SK-N-SH treated with all-trans-retinoic acid at 6 μM for 48 hours (cell line): ENCODE results near the gene RTP4.

Source experiments
- ATAC-seq: fragments of 200-7000 bp; cut with Tn5 transposase; 3 replicates; pipeline ENCODE4 v1.9.1; 2020; ENCODE audit warnings: mild to moderate bottlenecking, moderate library complexity
- ARNTL ChIP-seq: fragments of 450-650 bp; formaldehyde crosslinking; IDR thresholded peaks from 2 replicates; pipeline ENCODE4 v1.5.0; 2020; ENCODE audit warnings: low read depth, mild to moderate bottlenecking, moderate library complexity, borderline replicate concordance
- BACH2 ChIP-seq: fragments of 250-450 bp; sonication (Bioruptor Pico); IDR thresholded peaks from 2 replicates; pipeline ENCODE4 v1.9.0; 2021; ENCODE audit warnings: mild to moderate bottlenecking, borderline replicate concordance
- CSDC2 ChIP-seq: fragments of 250-450 bp; sonication (Bioruptor Pico); IDR thresholded peaks from 2 replicates; pipeline ENCODE4 v1.5.0; 2020; ENCODE audit warnings: mild to moderate bottlenecking, moderate library complexity
- ESRRG ChIP-seq: fragments of 250-450 bp; sonication (Bioruptor Pico); IDR thresholded peaks from 2 replicates; pipeline ENCODE4 v1.6.1; 2021; ENCODE audit warnings: mild to moderate bottlenecking
- GLIS3 ChIP-seq: fragments of 250-450 bp; sonication (Bioruptor Pico); IDR thresholded peaks from 2 replicates; pipeline ENCODE4 v1.5.0; 2020; ENCODE audit warnings: mild to moderate bottlenecking, moderate library complexity
- ISL1 ChIP-seq: fragments of 250-450 bp; sonication (Bioruptor Pico); IDR thresholded peaks from 2 replicates; pipeline ENCODE4 v2.1.2; 2022; ENCODE audit warnings: mild to moderate bottlenecking, moderate library complexity
- OSR1 ChIP-seq: fragments of 250-450 bp; sonication (Bioruptor Pico); IDR thresholded peaks from 2 replicates; pipeline ENCODE4 v1.8.0; 2022; ENCODE audit warnings: moderate library complexity, mild to moderate bottlenecking, inconsistent platforms
- PPARA ChIP-seq: fragments of 250-450 bp; sonication (Bioruptor Pico); IDR thresholded peaks from 2 replicates; pipeline ENCODE4 v1.5.0; 2020; ENCODE audit warnings: mild to moderate bottlenecking, borderline replicate concordance
- RARB ChIP-seq: fragments of 250-450 bp; sonication (Bioruptor Pico); IDR thresholded peaks from 2 replicates; pipeline ENCODE4 v1.8.0; 2021; ENCODE audit warnings: mild to moderate bottlenecking, moderate library complexity
- SNAI2 ChIP-seq: fragments of 250-450 bp; sonication (Bioruptor Pico); IDR thresholded peaks from 2 replicates; pipeline ENCODE4 v1.5.0; 2020; ENCODE audit warnings: mild to moderate bottlenecking, moderate library complexity
- TCF4 ChIP-seq: fragments of 250-450 bp; sonication (Bioruptor Pico); IDR thresholded peaks from 2 replicates; pipeline ENCODE4 v1.8.0; 2021; ENCODE audit warnings: mild to moderate bottlenecking, moderate library complexity, borderline replicate concordance
- TOX ChIP-seq: fragments of 250-450 bp; sonication (Bioruptor Pico); IDR thresholded peaks from 2 replicates; pipeline ENCODE4 v1.8.0; 2021; ENCODE audit warnings: mild to moderate bottlenecking, moderate library complexity, borderline replicate concordance
- ZC3H10 ChIP-seq: fragments of 250-450 bp; sonication (Bioruptor Pico); IDR thresholded peaks from 2 replicates; pipeline ENCODE4 v1.5.1; 2021; ENCODE audit warnings: mild to moderate bottlenecking, moderate library complexity
- ZFP3 ChIP-seq: fragments of 250-450 bp; sonication (Bioruptor Pico); IDR thresholded peaks from 2 replicates; pipeline ENCODE4 v1.5.0; 2020; ENCODE audit warnings: mild to moderate bottlenecking, moderate library complexity
- ZFP30 ChIP-seq: fragments of 450-650 bp; formaldehyde crosslinking; IDR thresholded peaks from 2 replicates; pipeline ENCODE4 v1.5.0; 2022; ENCODE audit warnings: mild to moderate bottlenecking, moderate library complexity
- ZNF565 ChIP-seq: fragments of 450-650 bp; formaldehyde crosslinking; conservative IDR thresholded peaks from 2 replicates; pipeline ENCODE4 v1.5.0; 2020; ENCODE audit warnings: low read depth, mild to moderate bottlenecking, moderate library complexity
- ZNF8 ChIP-seq: fragments of 450-650 bp; formaldehyde crosslinking; IDR thresholded peaks from 2 replicates; pipeline ENCODE4 v1.5.0; 2020; ENCODE audit warnings: mild to moderate bottlenecking, moderate library complexity
- TF ChIP-seq, protein P1 (sequence below): fragments of 250-450 bp; sonication (Bioruptor Pico); IDR thresholded peaks from 2 replicates; pipeline ENCODE4 v1.8.0; 2020; ENCODE audit warnings: mild to moderate bottlenecking, moderate library complexity, borderline replicate concordance
- TF ChIP-seq, protein P2 (sequence below): fragments of 250-450 bp; sonication (Bioruptor Pico); IDR thresholded peaks from 2 replicates; pipeline ENCODE4 v1.5.0; 2020; ENCODE audit warnings: mild to moderate bottlenecking, moderate library complexity
- TF ChIP-seq, protein P3 (sequence below): fragments of 250-450 bp; sonication (Bioruptor Pico); IDR thresholded peaks from 2 replicates; pipeline ENCODE4 v1.5.1; 2021; ENCODE audit warnings: mild to moderate bottlenecking, moderate library complexity
- TF ChIP-seq, protein P4 (sequence below): fragments of 250-450 bp; sonication (Bioruptor Pico); IDR thresholded peaks from 2 replicates; pipeline ENCODE4 v1.5.1; 2020; ENCODE audit warnings: low read depth, mild to moderate bottlenecking, moderate library complexity
- TF ChIP-seq, protein P5 (sequence below): fragments of 250-450 bp; sonication (Bioruptor Pico); IDR thresholded peaks from 2 replicates; pipeline ENCODE4 v1.8.0; 2021; ENCODE audit warnings: low read depth, mild to moderate bottlenecking, moderate library complexity, borderline replicate concordance

The RTP4 gene

DNA sequence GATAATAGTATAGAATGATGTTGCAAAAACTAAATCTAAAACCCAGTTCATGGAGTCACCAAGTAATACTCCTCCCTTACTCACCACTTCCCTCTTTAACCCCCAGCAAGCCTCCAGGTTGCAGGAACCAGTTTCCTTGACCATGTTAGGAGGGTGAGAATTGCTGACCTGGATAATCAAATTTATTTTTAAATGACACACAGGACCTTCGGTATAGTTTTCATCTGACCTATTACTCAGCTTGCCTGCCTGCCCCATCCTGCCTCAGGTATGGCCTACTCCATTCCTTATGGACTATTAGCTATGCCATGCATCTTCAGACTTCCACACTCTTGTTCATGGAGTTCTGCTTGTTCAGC, 883 bp downstream of the RTP4 start:
- no peak for ATAC-seq

DNA sequence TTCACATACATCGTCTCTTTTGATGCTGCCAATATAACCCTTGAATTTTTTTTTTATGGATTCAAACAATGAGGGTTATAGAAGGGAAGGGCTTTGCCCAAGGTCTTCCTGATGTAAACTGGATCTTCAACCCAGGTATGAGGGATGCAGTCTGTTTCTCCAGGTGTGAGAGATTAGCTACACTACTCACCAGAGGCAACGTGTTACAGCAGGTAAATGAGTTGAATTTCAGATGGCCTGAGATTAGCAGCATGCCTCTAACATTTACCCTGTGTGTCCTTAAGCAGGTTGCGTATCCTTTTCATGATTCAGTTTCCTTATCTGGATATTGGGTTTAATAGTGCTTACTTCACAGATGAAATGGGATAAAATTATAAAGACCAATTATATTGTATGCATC, 1.9 kb downstream of the RTP4 start:
- no peak for ATAC-seq
- no peak for TF ChIP-seq GLIS3
- TF ChIP-seq, all 23 proteins: peak for 0

More for the DNA sequence above, 883 bp downstream of the RTP4 start:
- TF ChIP-seq SNAI2 (CRISPR knock-in tag) = no peak
- TF ChIP-seq RARB (CRISPR knock-in tag) = no peak
- no peak for TF ChIP-seq TCF4

DNA sequence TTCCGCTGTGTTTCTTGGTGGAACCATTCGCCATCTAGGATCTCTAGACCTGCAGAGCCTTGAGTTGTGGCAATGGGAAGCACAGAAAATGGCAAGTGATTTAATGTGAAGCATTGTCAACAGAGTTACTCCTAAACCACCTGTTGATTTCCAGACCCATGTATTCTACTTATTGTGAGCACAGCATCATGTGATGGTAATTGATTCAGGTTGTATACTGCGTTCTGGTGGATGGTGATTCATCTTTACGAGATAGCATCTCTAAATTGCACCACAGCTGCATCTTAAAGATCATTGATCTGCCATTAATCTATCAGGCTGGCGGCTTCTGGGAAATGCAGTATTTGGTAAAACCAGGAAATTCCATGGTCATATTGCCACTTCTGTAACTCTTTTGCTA, 7.4 kb downstream of the RTP4 start:
- TF ChIP-seq, protein P1, sequence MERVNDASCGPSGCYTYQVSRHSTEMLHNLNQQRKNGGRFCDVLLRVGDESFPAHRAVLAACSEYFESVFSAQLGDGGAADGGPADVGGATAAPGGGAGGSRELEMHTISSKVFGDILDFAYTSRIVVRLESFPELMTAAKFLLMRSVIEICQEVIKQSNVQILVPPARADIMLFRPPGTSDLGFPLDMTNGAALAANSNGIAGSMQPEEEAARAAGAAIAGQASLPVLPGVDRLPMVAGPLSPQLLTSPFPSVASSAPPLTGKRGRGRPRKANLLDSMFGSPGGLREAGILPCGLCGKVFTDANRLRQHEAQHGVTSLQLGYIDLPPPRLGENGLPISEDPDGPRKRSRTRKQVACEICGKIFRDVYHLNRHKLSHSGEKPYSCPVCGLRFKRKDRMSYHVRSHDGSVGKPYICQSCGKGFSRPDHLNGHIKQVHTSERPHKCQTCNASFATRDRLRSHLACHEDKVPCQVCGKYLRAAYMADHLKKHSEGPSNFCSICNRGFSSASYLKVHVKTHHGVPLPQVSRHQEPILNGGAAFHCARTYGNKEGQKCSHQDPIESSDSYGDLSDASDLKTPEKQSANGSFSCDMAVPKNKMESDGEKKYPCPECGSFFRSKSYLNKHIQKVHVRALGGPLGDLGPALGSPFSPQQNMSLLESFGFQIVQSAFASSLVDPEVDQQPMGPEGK = no peak
- TF ChIP-seq ARNTL (CRISPR knock-in tag) = no peak
- TF ChIP-seq SNAI2 (CRISPR knock-in tag) = no peak
- TF ChIP-seq ZNF565 (CRISPR knock-in tag) = no peak
- no peak for TF ChIP-seq TOX
- no peak for TF ChIP-seq ZC3H10 (CRISPR knock-in tag)
- TF ChIP-seq, protein P2, sequence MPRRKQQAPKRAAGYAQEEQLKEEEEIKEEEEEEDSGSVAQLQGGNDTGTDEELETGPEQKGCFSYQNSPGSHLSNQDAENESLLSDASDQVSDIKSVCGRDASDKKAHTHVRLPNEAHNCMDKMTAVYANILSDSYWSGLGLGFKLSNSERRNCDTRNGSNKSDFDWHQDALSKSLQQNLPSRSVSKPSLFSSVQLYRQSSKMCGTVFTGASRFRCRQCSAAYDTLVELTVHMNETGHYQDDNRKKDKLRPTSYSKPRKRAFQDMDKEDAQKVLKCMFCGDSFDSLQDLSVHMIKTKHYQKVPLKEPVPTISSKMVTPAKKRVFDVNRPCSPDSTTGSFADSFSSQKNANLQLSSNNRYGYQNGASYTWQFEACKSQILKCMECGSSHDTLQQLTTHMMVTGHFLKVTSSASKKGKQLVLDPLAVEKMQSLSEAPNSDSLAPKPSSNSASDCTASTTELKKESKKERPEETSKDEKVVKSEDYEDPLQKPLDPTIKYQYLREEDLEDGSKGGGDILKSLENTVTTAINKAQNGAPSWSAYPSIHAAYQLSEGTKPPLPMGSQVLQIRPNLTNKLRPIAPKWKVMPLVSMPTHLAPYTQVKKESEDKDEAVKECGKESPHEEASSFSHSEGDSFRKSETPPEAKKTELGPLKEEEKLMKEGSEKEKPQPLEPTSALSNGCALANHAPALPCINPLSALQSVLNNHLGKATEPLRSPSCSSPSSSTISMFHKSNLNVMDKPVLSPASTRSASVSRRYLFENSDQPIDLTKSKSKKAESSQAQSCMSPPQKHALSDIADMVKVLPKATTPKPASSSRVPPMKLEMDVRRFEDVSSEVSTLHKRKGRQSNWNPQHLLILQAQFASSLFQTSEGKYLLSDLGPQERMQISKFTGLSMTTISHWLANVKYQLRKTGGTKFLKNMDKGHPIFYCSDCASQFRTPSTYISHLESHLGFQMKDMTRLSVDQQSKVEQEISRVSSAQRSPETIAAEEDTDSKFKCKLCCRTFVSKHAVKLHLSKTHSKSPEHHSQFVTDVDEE = no peak
- TF ChIP-seq GLIS3 = no peak
- no peak for TF ChIP-seq OSR1
- TF ChIP-seq ZFP30 (CRISPR knock-in tag) = no peak
- TF ChIP-seq, protein P3, sequence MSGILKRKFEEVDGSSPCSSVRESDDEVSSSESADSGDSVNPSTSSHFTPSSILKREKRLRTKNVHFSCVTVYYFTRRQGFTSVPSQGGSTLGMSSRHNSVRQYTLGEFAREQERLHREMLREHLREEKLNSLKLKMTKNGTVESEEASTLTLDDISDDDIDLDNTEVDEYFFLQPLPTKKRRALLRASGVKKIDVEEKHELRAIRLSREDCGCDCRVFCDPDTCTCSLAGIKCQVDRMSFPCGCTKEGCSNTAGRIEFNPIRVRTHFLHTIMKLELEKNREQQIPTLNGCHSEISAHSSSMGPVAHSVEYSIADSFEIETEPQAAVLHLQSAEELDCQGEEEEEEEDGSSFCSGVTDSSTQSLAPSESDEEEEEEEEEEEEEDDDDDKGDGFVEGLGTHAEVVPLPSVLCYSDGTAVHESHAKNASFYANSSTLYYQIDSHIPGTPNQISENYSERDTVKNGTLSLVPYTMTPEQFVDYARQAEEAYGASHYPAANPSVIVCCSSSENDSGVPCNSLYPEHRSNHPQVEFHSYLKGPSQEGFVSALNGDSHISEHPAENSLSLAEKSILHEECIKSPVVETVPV (CRISPR knock-in tag) = no peak
- no peak for TF ChIP-seq ZFP3 (CRISPR knock-in tag)
- TF ChIP-seq CSDC2 (CRISPR knock-in tag) = no peak
- no peak for TF ChIP-seq ISL1 (CRISPR knock-in tag)
- TF ChIP-seq ESRRG (CRISPR knock-in tag) = no peak
- TF ChIP-seq, all 23 proteins: peak for 0
- ATAC-seq = no peak

DNA sequence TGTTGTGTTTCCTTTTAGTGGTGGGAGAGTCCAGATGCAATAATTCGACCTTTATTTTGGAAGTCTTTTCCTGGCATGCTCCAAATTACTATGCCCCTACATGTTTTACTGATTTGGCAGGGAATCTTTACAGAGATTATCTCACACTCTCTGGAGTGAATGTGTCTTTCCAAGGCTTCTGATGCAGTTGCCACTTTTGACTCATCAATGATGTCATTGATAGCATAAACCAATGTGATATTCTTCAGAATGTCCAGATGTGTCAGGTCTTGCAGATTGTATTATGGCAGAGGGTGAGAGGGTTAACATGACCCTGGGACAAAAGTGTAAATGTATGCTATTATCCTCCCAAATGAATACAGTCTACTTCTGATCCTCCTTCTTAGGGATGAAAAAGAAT, 9.7 kb downstream of the RTP4 start:
- no peak for ATAC-seq
- TF ChIP-seq ZNF8 (no peak), PPARA (CRISPR knock-in tag) (no peak), TOX (no peak), CSDC2 (CRISPR knock-in tag) (no peak), ISL1 (CRISPR knock-in tag) (no peak), RARB (CRISPR knock-in tag) (no peak), SNAI2 (CRISPR knock-in tag) (no peak), ZC3H10 (CRISPR knock-in tag) (no peak), OSR1 (no peak), BACH2 (no peak), ARNTL (CRISPR knock-in tag) (no peak), GLIS3 (no peak), ZFP30 (CRISPR knock-in tag) (no peak), ZFP3 (CRISPR knock-in tag) (no peak)
- TF ChIP-seq, protein P4, sequence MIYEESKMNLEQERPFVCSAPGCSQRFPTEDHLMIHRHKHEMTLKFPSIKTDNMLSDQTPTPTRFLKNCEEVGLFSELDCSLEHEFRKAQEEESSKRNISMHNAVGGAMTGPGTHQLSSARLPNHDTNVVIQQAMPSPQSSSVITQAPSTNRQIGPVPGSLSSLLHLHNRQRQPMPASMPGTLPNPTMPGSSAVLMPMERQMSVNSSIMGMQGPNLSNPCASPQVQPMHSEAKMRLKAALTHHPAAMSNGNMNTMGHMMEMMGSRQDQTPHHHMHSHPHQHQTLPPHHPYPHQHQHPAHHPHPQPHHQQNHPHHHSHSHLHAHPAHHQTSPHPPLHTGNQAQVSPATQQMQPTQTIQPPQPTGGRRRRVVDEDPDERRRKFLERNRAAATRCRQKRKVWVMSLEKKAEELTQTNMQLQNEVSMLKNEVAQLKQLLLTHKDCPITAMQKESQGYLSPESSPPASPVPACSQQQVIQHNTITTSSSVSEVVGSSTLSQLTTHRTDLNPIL = no peak
- TF ChIP-seq, protein P2 = no peak
- TF ChIP-seq, protein P1 = no peak
- TF ChIP-seq, protein P5, sequence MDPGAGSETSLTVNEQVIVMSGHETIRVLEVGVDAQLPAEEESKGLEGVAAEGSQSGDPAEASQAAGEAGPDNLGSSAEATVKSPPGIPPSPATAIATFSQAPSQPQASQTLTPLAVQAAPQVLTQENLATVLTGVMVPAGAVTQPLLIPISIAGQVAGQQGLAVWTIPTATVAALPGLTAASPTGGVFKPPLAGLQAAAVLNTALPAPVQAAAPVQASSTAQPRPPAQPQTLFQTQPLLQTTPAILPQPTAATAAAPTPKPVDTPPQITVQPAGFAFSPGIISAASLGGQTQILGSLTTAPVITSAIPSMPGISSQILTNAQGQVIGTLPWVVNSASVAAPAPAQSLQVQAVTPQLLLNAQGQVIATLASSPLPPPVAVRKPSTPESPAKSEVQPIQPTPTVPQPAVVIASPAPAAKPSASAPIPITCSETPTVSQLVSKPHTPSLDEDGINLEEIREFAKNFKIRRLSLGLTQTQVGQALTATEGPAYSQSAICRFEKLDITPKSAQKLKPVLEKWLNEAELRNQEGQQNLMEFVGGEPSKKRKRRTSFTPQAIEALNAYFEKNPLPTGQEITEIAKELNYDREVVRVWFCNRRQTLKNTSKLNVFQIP (CRISPR knock-in tag) = no peak
